WTC11 (cell line): Measurements from ENCODE around the gene PRPF40B. TPM values are rescaled to one million over a fixed set of nuclear protein-coding genes. Genes with fewer than 3 reads are reported as not detected.

Source experiments
- ATAC-seq: fragments of 200-7000 bp; cut with Tn5 transposase; 2 replicates; pipeline ENCODE4 v1.10.0; 2021; ENCODE audit warnings: mild to moderate bottlenecking, moderate library complexity
- CTCF ChIA-PET: fragments of 300-600 bp; sonication (Branson Sonifier 250); formaldehyde crosslinking; loops from one replicate; lab custom pipeline; 2021; ENCODE audit warnings: antibody characterized with exemption; lab: Charles Lee
- POLR2A ChIA-PET: fragments of 350-600 bp; sonication (Branson Sonifier 250); formaldehyde crosslinking; loops from one replicate; lab custom pipeline; 2021; ENCODE audit warnings: antibody characterized with exemption; lab: Charles Lee
- DNase-seq: peaks from one replicate; pipeline ENCODE4 v3.0.0; 2021; ENCODE audit warnings: low spot score
- H3K27ac Mint-ChIP-seq: 2 replicates; pipeline ENCODE4 v1.8.0; 2021; ENCODE audit warnings: mixed read lengths
- H3K27me3 Mint-ChIP-seq: 2 replicates; pipeline ENCODE4 v1.8.0; 2021; ENCODE audit warnings: low read depth, mild to moderate bottlenecking, moderate library complexity, mixed read lengths
- H3K36me3 Mint-ChIP-seq: 2 replicates; pipeline ENCODE4 v1.8.0; 2021; ENCODE audit warnings: mixed read lengths
- H3K4me1 Mint-ChIP-seq: 2 replicates; pipeline ENCODE4 v1.8.0; 2022; ENCODE audit warnings: mixed read lengths
- H3K4me3 Mint-ChIP-seq: 2 replicates; pipeline ENCODE4 v1.8.0; 2021; ENCODE audit warnings: mild to moderate bottlenecking, moderate library complexity, mixed read lengths
- H3K9me3 Mint-ChIP-seq: 2 replicates; pipeline ENCODE4 v1.8.0; 2021; ENCODE audit warnings: mixed read lengths
- CBFB ChIP-seq: sonication (generic); formaldehyde crosslinking; IDR thresholded peaks from 2 replicates; pipeline ENCODE4 v1.8.1; 2022; ENCODE audit warnings: mild to moderate bottlenecking, low read depth, missing genetic modification reagents
- E2F1 ChIP-seq: sonication (generic); formaldehyde crosslinking; IDR thresholded peaks from 2 replicates; pipeline ENCODE4 v1.8.0; 2022; ENCODE audit warnings: mild to moderate bottlenecking, missing genetic modification reagents
- E2F5 ChIP-seq: sonication (generic); formaldehyde crosslinking; IDR thresholded peaks from 2 replicates; pipeline ENCODE4 v1.8.1; 2022; ENCODE audit warnings: mild to moderate bottlenecking, moderate library complexity, missing genetic modification reagents
- ELF4 ChIP-seq: sonication (generic); formaldehyde crosslinking; IDR thresholded peaks from 2 replicates; pipeline ENCODE4 v1.8.1; 2022; ENCODE audit warnings: low read depth, mild to moderate bottlenecking, moderate library complexity, missing genetic modification reagents
- ETV6 ChIP-seq: sonication (generic); formaldehyde crosslinking; IDR thresholded peaks from 2 replicates; pipeline ENCODE4 v1.8.1; 2022; ENCODE audit warnings: mild to moderate bottlenecking, missing genetic modification reagents
- FOXP1 ChIP-seq: sonication (generic); formaldehyde crosslinking; IDR thresholded peaks from 2 replicates; pipeline ENCODE4 v1.8.0; 2022; ENCODE audit warnings: missing genetic modification reagents, mild to moderate bottlenecking, moderate library complexity, borderline replicate concordance
- FOXP4 ChIP-seq: sonication (generic); formaldehyde crosslinking; IDR thresholded peaks from 2 replicates; pipeline ENCODE4 v1.8.0; 2022; ENCODE audit warnings: mild to moderate bottlenecking, missing genetic modification reagents
- GTF2I ChIP-seq: fragments of 250-450 bp; sonication (Bioruptor Pico); conservative IDR thresholded peaks from 2 replicates; pipeline ENCODE4 v1.4.0; 2021; ENCODE audit warnings: mild to moderate bottlenecking
- HMGXB4 ChIP-seq: sonication (generic); formaldehyde crosslinking; IDR thresholded peaks from 2 replicates; pipeline ENCODE4 v1.8.1; 2023; ENCODE audit warnings: mild to moderate bottlenecking, moderate library complexity, missing genetic modification reagents
- IRF2 ChIP-seq: sonication (generic); formaldehyde crosslinking; IDR thresholded peaks from 2 replicates; pipeline ENCODE4 v1.8.0; 2022; ENCODE audit warnings: low read depth, missing genetic modification reagents, borderline replicate concordance
- JAZF1 ChIP-seq: fragments of 250-450 bp; sonication (Bioruptor Pico); IDR thresholded peaks from 2 replicates; pipeline ENCODE4 v1.9.0; 2021; ENCODE audit warnings: moderate library complexity, mild to moderate bottlenecking, inconsistent platforms
- JUN ChIP-seq: sonication (generic); formaldehyde crosslinking; IDR thresholded peaks from 2 replicates; pipeline ENCODE4 v1.8.0; 2023; ENCODE audit warnings: mild to moderate bottlenecking, missing genetic modification reagents
- KAT7 ChIP-seq: sonication (generic); formaldehyde crosslinking; IDR thresholded peaks from 2 replicates; pipeline ENCODE4 v1.8.1; 2023; ENCODE audit warnings: missing genetic modification reagents, mild to moderate bottlenecking, borderline replicate concordance
- NFE2L1 ChIP-seq: sonication (generic); formaldehyde crosslinking; IDR thresholded peaks from 2 replicates; pipeline ENCODE4 v1.8.1; 2023; ENCODE audit warnings: missing genetic modification reagents
- TCF7 ChIP-seq: sonication (generic); formaldehyde crosslinking; IDR thresholded peaks from 2 replicates; pipeline ENCODE4 v1.8.0; 2022; ENCODE audit warnings: mild to moderate bottlenecking, low read depth, missing genetic modification reagents, moderate library complexity
- ZNF121 ChIP-seq: sonication (generic); formaldehyde crosslinking; IDR thresholded peaks from 2 replicates; pipeline ENCODE4 v1.8.0; 2023; ENCODE audit warnings: missing genetic modification reagents
- ZNF317 ChIP-seq: sonication (generic); formaldehyde crosslinking; IDR thresholded peaks from 2 replicates; pipeline ENCODE4 v1.8.1; 2023; ENCODE audit warnings: low read depth, mild to moderate bottlenecking, moderate library complexity, missing genetic modification reagents, borderline replicate concordance
- ZNF512 ChIP-seq: sonication (generic); formaldehyde crosslinking; IDR thresholded peaks from 2 replicates; pipeline ENCODE4 v1.8.1; 2022; ENCODE audit warnings: missing genetic modification reagents, borderline replicate concordance
- total RNA-seq: library from RNA; stranded (reverse); gene quantifications from 3 replicates; pipeline ENCODE4 v1.2.3, GENCODE V29; 2021

PRPF40B gene
- total RNA-seq, 1 experiment from 2014 or later, result 46.0 TPM

GRCh38 chr12:49658276-49658675 is 34.9 kb downstream of the PRPF40B start:
- CTCF ChIA-PET, result interaction anchor here (0.6 to 0.7 kb wide), 2 partner anchors 83 to 1860 kb away, joined by 3 to 4 read pairs; partner anchors contain the start of gene TMBIM6
- Mint-ChIP-seq H3K27me3 (no peaks in the 10 kb centered on the region), H3K4me3 (no peak overlapping the region), H3K27ac (no peak overlapping the region; the same call in 1 of the 2 replicates), H3K9me3 (no peaks in the 10 kb centered on the region), H3K4me1 (peaks cover 12% of the 10 kb centered on the region), H3K36me3 (peaks cover 37% of the 10 kb centered on the region)
- DNase-seq (no peak), ATAC-seq (no peak)
- TF ChIP-seq FOXP4 (CRISPR knock-in tag) (no peak), IRF2 (CRISPR knock-in tag) (no peak), FOXP1 (no peak), NFE2L1 (CRISPR knock-in tag) (no peak)
- POLR2A ChIA-PET, result no interaction called here

- H3K36me3 Mint-ChIP-seq, result peaks cover 30% of the 10 kb centered on the region
- H3K4me3 Mint-ChIP-seq, result no peak overlapping the region
- peaks cover 19% of the 10 kb centered on the region for H3K4me1 Mint-ChIP-seq
- TF ChIP-seq ETV6 (CRISPR knock-in tag), result no peak
- no peak for TF ChIP-seq ZNF317
- TF ChIP-seq ELF4, result no peak
- no peak for TF ChIP-seq TCF7 (CRISPR knock-in tag)
- TF ChIP-seq FOXP4 (CRISPR knock-in tag), result no peak
- no peak for TF ChIP-seq E2F5
- no peak for TF ChIP-seq CBFB (CRISPR knock-in tag)
- TF ChIP-seq KAT7 (CRISPR knock-in tag), result no peak
- no peak for TF ChIP-seq FOXP1
- TF ChIP-seq GTF2I (CRISPR knock-in tag), result no peak
- TF ChIP-seq JAZF1 (CRISPR knock-in tag), result no peak
- no peak for TF ChIP-seq HMGXB4
- no peak for TF ChIP-seq E2F1 (CRISPR knock-in tag)
- no peak for TF ChIP-seq JUN (CRISPR knock-in tag)
- TF ChIP-seq ZNF121, result no peak
- no peak for TF ChIP-seq ZNF512 (CRISPR knock-in tag)
- ATAC-seq (no peak), DNase-seq (no peak)
- CTCF ChIA-PET, result no interaction called here
- H3K27me3 Mint-ChIP-seq, result no peaks in the 10 kb centered on the region
- POLR2A ChIA-PET, result interaction anchor here (0.5 kb wide), 1 partner anchor 38 kb away, joined by 3 read pairs; no protein-coding TSS in a partner anchor
- no peak overlapping the region for H3K27ac Mint-ChIP-seq
- H3K9me3 Mint-ChIP-seq, result no peaks in the 10 kb centered on the region
Measured at GRCh38 chr12:49659753-49660152, 36.4 kb downstream of the PRPF40B start.
